ENCODE results near the gene KLHL40. TPM values are rescaled to one million over a fixed set of nuclear protein-coding genes. Genes with fewer than 3 reads are reported as not detected.

The KLHL40 gene
- total RNA-seq, 6 experiments from 2014 or later, result not detected

DNA sequence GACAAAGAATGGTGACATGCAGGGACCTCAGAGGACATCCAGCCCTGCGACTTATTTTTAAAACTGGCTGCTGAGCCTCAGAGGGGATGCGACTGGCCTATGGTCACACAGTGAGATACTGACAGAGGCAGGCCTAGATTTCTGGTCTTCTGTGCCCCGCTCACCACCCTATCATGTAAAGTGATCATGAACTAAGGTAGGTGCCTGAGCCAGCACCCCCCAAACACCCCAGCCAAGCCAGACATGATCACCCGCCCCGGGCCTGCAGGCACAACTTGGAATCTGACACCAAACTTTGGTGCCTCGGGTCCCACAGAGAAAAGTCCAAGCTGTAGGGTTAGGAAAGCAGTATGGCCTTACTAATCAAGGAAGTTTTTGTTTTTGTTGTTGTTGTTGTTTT, 51.2 kb downstream of the KLHL40 start:
- H3K4me3 Mint-ChIP-seq, result no peak overlapping the region
- H3K4me1 Mint-ChIP-seq (ENCODE audit: low read depth), result no peaks in the 10 kb centered on the region
- peaks cover 23% of the 10 kb centered on the region for H3K27me3 Mint-ChIP-seq (ENCODE audit: insufficient read depth)
- H3K27ac Mint-ChIP-seq, result no peak overlapping the region
- TF ChIP-seq, protein P1, sequence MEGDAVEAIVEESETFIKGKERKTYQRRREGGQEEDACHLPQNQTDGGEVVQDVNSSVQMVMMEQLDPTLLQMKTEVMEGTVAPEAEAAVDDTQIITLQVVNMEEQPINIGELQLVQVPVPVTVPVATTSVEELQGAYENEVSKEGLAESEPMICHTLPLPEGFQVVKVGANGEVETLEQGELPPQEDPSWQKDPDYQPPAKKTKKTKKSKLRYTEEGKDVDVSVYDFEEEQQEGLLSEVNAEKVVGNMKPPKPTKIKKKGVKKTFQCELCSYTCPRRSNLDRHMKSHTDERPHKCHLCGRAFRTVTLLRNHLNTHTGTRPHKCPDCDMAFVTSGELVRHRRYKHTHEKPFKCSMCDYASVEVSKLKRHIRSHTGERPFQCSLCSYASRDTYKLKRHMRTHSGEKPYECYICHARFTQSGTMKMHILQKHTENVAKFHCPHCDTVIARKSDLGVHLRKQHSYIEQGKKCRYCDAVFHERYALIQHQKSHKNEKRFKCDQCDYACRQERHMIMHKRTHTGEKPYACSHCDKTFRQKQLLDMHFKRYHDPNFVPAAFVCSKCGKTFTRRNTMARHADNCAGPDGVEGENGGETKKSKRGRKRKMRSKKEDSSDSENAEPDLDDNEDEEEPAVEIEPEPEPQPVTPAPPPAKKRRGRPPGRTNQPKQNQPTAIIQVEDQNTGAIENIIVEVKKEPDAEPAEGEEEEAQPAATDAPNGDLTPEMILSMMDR (IDR thresholded peaks at IDR 0.05), result no peak
- no peaks in the 10 kb centered on the region for H3K36me3 Mint-ChIP-seq (ENCODE audit: low read depth)
- no peak for DNase-seq
- H3K9me3 Mint-ChIP-seq, result no peaks in the 10 kb centered on the region; the same call in 1 of the 2 replicates

DNA sequence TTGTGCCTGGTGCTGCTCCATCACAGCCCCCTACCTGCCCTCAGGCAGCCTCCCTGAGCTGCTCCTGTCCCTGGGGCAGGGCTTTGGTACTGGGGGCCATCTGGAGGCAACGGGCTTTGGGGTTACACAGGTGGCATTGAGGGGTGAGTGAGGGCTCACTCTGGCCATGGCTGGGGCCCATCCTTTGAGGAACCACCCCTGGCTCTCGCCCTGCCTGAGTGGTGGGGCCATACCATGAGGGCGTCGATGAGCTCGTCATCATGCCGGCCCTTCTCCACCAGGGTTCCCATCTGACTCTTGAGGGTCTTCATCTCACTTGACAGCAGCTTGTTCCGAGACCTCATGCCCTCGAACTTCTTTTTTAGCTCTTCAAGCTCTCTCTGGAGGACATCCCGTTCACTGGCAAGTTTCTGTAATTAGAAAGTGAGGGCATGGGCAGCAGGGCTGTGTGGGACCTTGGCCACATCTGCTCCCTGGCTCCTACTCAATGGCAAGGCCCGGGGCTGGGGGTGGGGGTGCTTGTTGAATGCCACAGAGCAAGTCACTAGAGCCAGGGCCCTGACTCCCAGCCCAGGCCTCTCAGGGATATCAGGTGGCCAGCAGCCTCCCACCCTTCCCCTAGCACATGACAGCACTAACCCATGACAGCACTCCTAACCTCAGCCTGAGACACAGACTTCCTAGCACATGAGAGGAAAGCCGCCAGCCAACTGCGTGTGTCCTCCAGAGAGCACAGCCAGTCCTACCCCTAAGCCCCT, 54.2 kb downstream of the KLHL40 start:
- no peak for DNase-seq
- Mint-ChIP-seq H3K9me3 (no peaks in the 10 kb centered on the region; the same call in 1 of the 2 replicates), H3K4me1 (ENCODE audit: low read depth) (no peaks in the 10 kb centered on the region), H3K4me3 (no peak overlapping the region), H3K36me3 (ENCODE audit: low read depth) (no peaks in the 10 kb centered on the region), H3K27me3 (ENCODE audit: insufficient read depth) (peaks cover 13% of the 10 kb centered on the region), H3K27ac (no peak overlapping the region)
- TF ChIP-seq, protein P1 (IDR thresholded peaks at IDR 0.05), result no peak

DNA sequence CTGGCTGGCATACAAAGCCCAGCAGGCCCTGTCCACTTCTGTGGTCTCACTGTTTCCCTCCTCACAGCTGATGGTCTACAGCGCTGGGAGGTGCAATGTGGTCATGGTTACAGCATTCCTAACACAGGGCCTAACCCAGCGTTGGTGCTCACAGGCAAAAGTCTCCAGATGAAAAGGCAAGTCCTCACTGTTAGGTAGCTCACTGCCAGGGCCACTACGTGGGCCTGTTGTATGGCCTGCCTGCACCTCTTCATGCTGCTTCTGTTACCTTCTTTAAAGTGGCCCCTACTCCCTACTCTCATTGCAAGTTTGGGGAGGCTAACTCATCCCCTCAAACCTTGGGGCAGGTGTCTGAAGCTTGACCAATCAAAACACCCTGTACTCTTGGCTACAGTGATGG, 56.5 kb downstream of the KLHL40 start:
- Mint-ChIP-seq H3K27me3 (ENCODE audit: insufficient read depth) (peaks cover 6% of the 10 kb centered on the region), H3K4me3 (no peak overlapping the region), H3K27ac (no peak overlapping the region), H3K9me3 (no peaks in the 10 kb centered on the region; the same call in 1 of the 2 replicates), H3K36me3 (ENCODE audit: low read depth) (no peaks in the 10 kb centered on the region), H3K4me1 (ENCODE audit: low read depth) (no peaks in the 10 kb centered on the region)
- DNase-seq, result no peak
- TF ChIP-seq, protein P1 (IDR thresholded peaks at IDR 0.05), result no peak

Other genes with a start within 250 kb of the KLHL40 start
- gene VIPR1, start 182.9 kb upstream of the KLHL40 start, total RNA-seq (2021; fragmentation: NEBNext Ultra II Directional; extraction: Animal tissue kit (Norgen Biotek cat#: 25700)), result not detected
- gene SEC22C, start 103.6 kb upstream of the KLHL40 start, total RNA-seq (2021; fragmentation: NEBNext Ultra II Directional; extraction: Animal tissue kit (Norgen Biotek cat#: 25700)), result 10 to 100 TPM; 40.7 to 51.2 (median 48.6) TPM
- 10 to 100 TPM; 18.9 to 23.2 (median 20.9) TPM for gene SS18L2, start 94.7 kb upstream of the KLHL40 start, total RNA-seq (2021; fragmentation: NEBNext Ultra II Directional; extraction: Animal tissue kit (Norgen Biotek cat#: 25700))
- 10 to 100 TPM; 27.8 to 32.7 (median 30.9) TPM for gene NKTR, start 84.9 kb upstream of the KLHL40 start, total RNA-seq (2021; fragmentation: NEBNext Ultra II Directional; extraction: Animal tissue kit (Norgen Biotek cat#: 25700))
- 10 to 100 TPM; 26.3 to 35.7 (median 29.3) TPM for gene ZBTB47, start 31.8 kb upstream of the KLHL40 start, total RNA-seq (2021; fragmentation: NEBNext Ultra II Directional; extraction: Animal tissue kit (Norgen Biotek cat#: 25700))
- not detected for gene HHATL, start 17.3 kb downstream of the KLHL40 start, total RNA-seq (2021; fragmentation: NEBNext Ultra II Directional; extraction: Animal tissue kit (Norgen Biotek cat#: 25700))
- gene CCDC13, start 87.7 kb downstream of the KLHL40 start, total RNA-seq (2021; fragmentation: NEBNext Ultra II Directional; extraction: Animal tissue kit (Norgen Biotek cat#: 25700)), result under 1 TPM in 4 of 6 experiments, not detected in 2; 0.17 to 0.47 (median 0.30) TPM
- gene HIGD1A, start 119.0 kb downstream of the KLHL40 start, total RNA-seq (2021; fragmentation: NEBNext Ultra II Directional; extraction: Animal tissue kit (Norgen Biotek cat#: 25700)), result 100 to 1,000 TPM; 115 to 144 (median 125) TPM
- under 1 TPM in 3 of 6 experiments, not detected in 3; 0.09 to 0.10 (median 0.10) TPM for gene ACKR2, start 123.9 kb downstream of the KLHL40 start, total RNA-seq (2021; fragmentation: NEBNext Ultra II Directional; extraction: Animal tissue kit (Norgen Biotek cat#: 25700))
- gene CYP8B1, start 190.3 kb downstream of the KLHL40 start, total RNA-seq (2021; fragmentation: NEBNext Ultra II Directional; extraction: Animal tissue kit (Norgen Biotek cat#: 25700)), result not detected
- 1 to 10 TPM in 2 of 6 experiments, under 1 TPM in 3, not detected in 1; 0.21 to 1.4 (median 0.51) TPM for gene ZNF662, start 220.6 kb downstream of the KLHL40 start, total RNA-seq (2021; fragmentation: NEBNext Ultra II Directional; extraction: Animal tissue kit (Norgen Biotek cat#: 25700))

Data from HFFc6 (cell line).